PC-9 (cell line): ENCODE results near the gene THEMIS2. TPM values are rescaled to one million over a fixed set of nuclear protein-coding genes. Genes with fewer than 3 reads are reported as not detected.

Source experiments
- BruUV-seq: library from RNA; stranded (reverse); fragments of 400-500 nt; replicated peaks from 2 replicates; lab custom pipeline; 2021; lab: Mats Ljungman, UMichigan
- CTCF ChIA-PET: fragments of 300-600 bp; sonication (Branson Sonifier 250); formaldehyde crosslinking; loops from one replicate; lab custom pipeline; 2022; ENCODE audit warnings: antibody characterized with exemption; lab: Charles Lee
- POLR2A ChIA-PET: fragments of 300-600 bp; sonication (Branson Sonifier 250); formaldehyde crosslinking; loops from one replicate; lab custom pipeline; 2022; ENCODE audit warnings: antibody characterized with exemption; ENCODE audit not compliant: unreplicated experiment; lab: Charles Lee
- DNase-seq, 2 experiments: peaks; one replicate each; pipeline versions ENCODE4 v3.0.0 to v3.0.0-alpha.2; 2015 to 2022; ENCODE audit warnings: mixed read lengths in 1 of 2
- H2AFZ ChIP-seq: fragments of 200-600 bp; sonication (generic); 2 replicates; pipeline ENCODE4 v1.8.1; 2017; ENCODE audit warnings: antibody characterized with exemption
- H3F3A ChIP-seq: fragments of 200-600 bp; sonication (generic); 2 replicates; pipeline ENCODE4 v1.8.1; 2017; ENCODE audit warnings: antibody characterized with exemption, mild to moderate bottlenecking, low read depth; ENCODE audit not compliant: insufficient read depth
- H3K27ac ChIP-seq: fragments of 200-600 bp; sonication (generic); 2 replicates; pipeline ENCODE4 v1.6.1; 2016; ENCODE audit warnings: mixed run types
- H3K27me3 ChIP-seq: fragments of 200-600 bp; sonication (generic); 2 replicates; pipeline ENCODE4 v1.6.1; 2016; ENCODE audit warnings: low read depth, mixed run types; ENCODE audit not compliant: insufficient read depth
- H3K36me3 ChIP-seq: fragments of 200-600 bp; sonication (generic); 2 replicates; pipeline ENCODE4 v1.6.1; 2016; ENCODE audit warnings: low read depth, mixed run types
- H3K4me1 ChIP-seq: fragments of 200-600 bp; sonication (generic); replicated peaks from 2 replicates; pipeline ENCODE4 v1.6.1; 2016; ENCODE audit warnings: mixed run types; ENCODE audit not compliant: insufficient read depth
- H3K4me2 ChIP-seq: fragments of 200-600 bp; sonication (generic); 2 replicates; pipeline ENCODE4 v1.6.1; 2017; ENCODE audit warnings: mixed run types
- H3K4me3 ChIP-seq: fragments of 200-600 bp; sonication (generic); 2 replicates; pipeline ENCODE4 v1.6.1; 2016; ENCODE audit warnings: mixed run types
- H3K79me2 ChIP-seq: fragments of 200-600 bp; sonication (generic); 2 replicates; pipeline ENCODE4 v1.6.1; 2017; ENCODE audit warnings: low read depth, mixed run types
- H3K9me2 ChIP-seq: fragments of 200-600 bp; sonication (generic); 2 replicates; pipeline ENCODE4 v1.8.1; 2017; ENCODE audit warnings: mild to moderate bottlenecking; ENCODE audit not compliant: insufficient read depth
- H3K9me3 ChIP-seq: fragments of 200-600 bp; sonication (generic); 2 replicates; pipeline ENCODE4 v1.8.1; 2016; ENCODE audit warnings: low read depth; ENCODE audit not compliant: insufficient read depth
- H4K20me1 ChIP-seq: fragments of 200-600 bp; sonication (generic); 2 replicates; pipeline ENCODE4 v1.8.1; 2017; ENCODE audit not compliant: insufficient read depth
- CTCF ChIP-seq: fragments of 200-600 bp; sonication (generic); conservative IDR thresholded peaks from 2 replicates; pipeline ENCODE4 v1.6.1; 2017; ENCODE audit warnings: mixed run types, antibody characterized with exemption, mild to moderate bottlenecking, moderate library complexity
- EZH2 ChIP-seq: fragments of 200-600 bp; sonication (generic); IDR thresholded peaks from 2 replicates; pipeline ENCODE4 v1.8.0; 2017; ENCODE audit warnings: antibody characterized with exemption, low read depth
- intact Hi-C: fragments of 100-400 bp; cut with micrococcal nuclease; formaldehyde crosslinking; loops from one replicate; pipeline ENCODE4 v1.10.0; 2022; ENCODE audit not compliant: unreplicated experiment
- total RNA-seq: library from RNA; stranded (reverse); gene quantifications from 2 replicates; pipeline ENCODE4 v1.2.3, GENCODE V29; 2021

THEMIS2 gene
- total RNA-seq, 1 experiment from 2014 or later: 3.1 TPM

- Histone ChIP-seq H4K20me1 (no peaks in the 10 kb centered on the region), H3K4me1 (peaks cover 11% of the 10 kb centered on the region), H3K27ac (no peak overlapping the region), H3K4me2 (no peak overlapping the region), H3K79me2 (no peaks in the 10 kb centered on the region), H3K4me3 (no peak overlapping the region), H2AFZ (no peak overlapping the region), H3F3A (no peaks in the 10 kb centered on the region; the same call in 1 of the 2 replicates), H3K9me3 (no peaks in the 10 kb centered on the region), H3K27me3 (no peaks in the 10 kb centered on the region), H3K9me2 (no peaks in the 10 kb centered on the region), H3K36me3 (no peaks in the 10 kb centered on the region)
- intact Hi-C loops: no loop called here
- CTCF ChIA-PET: interaction anchor here (0.7 kb wide), 1 partner anchor 147 kb away, joined by 3 read pairs; no protein-coding TSS in a partner anchor
- DNase-seq: no peak
- no peak for TF ChIP-seq CTCF
- TF ChIP-seq EZH2: no peak
- BruUV-seq: no TSS peak
- POLR2A ChIA-PET: interaction anchor here (0.6 kb wide), 1 partner anchor 57 kb away, joined by 4 read pairs; no protein-coding TSS in a partner anchor
These were observed 58.8 kb downstream of the THEMIS2 start for GRCh38 chr1:27931184-27931583.

GRCh38 chr1:27931759-27932158, 59.4 kb downstream of the THEMIS2 start:
- no TSS peak for BruUV-seq
- intact Hi-C loops: no loop called here
- Histone ChIP-seq H3K36me3 (no peaks in the 10 kb centered on the region), H2AFZ (no peak overlapping the region), H3K27me3 (no peaks in the 10 kb centered on the region), H3K4me2 (no peak overlapping the region), H3K9me2 (no peaks in the 10 kb centered on the region), H3K4me1 (peaks cover 11% of the 10 kb centered on the region), H3K79me2 (no peaks in the 10 kb centered on the region), H3K27ac (no peak overlapping the region), H3K4me3 (no peak overlapping the region), H4K20me1 (no peaks in the 10 kb centered on the region), H3K9me3 (no peaks in the 10 kb centered on the region), H3F3A (no peaks in the 10 kb centered on the region; the same call in 1 of the 2 replicates)
- ChIA-PET CTCF (interaction anchor here (0.7 kb wide), 2 partner anchors 21 to 146 kb away, joined by 3 read pairs; no protein-coding TSS in a partner anchor), POLR2A (interaction anchor here (0.6 kb wide), 1 partner anchor 57 kb away, joined by 4 read pairs; no protein-coding TSS in a partner anchor)
- TF ChIP-seq CTCF (no peak), EZH2 (no peak)
- no peak for DNase-seq

DNA sequence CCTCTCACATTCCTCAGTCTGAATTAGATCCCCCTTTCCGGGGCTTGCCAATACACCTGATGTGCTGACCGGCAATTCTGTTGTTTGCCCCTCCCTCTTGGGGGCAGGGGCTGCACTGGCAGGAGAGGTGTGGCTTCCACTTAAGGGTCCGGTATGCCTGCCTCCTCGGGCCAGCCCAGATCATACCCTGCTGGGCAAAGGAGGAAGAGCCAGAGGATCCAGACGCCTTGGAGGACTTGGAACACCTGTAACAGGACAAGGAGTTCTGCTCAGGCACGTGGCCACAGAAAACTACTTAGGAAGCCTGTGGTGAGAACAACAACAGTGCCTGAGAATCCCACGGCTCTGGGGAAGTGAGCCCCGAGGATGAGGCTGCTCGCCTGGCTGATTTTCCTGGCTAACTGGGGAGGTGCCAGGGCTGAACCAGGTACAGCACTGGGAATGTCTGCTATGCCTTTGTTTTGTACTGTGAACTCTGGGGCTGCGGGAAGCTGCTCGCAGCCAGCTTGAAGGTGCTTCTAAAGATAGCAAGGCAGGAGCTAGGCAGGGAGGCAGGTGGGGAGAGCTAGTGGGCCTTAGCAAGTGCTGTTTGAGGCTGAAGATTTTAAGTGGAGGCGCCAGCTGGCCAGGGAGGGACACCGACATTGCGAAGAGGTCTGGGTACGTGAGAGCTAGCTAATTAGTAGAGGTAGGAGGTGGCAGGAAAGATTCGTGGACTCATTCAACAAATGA, 62.6 kb downstream of the THEMIS2 start, which contains the start of gene SMPDL3B:
SMPDL3B (plus strand) TSS at position 183 of the 732 bp plus-strand sequence; CDS start at position 367, 184 bp downstream.
- intact Hi-C loops: no loop called here
- Histone ChIP-seq H4K20me1 (no peaks in the 10 kb centered on the region), H3K9me3 (no peaks in the 10 kb centered on the region), H3K4me1 (peaks cover 11% of the 10 kb centered on the region), H2AFZ (peak within 1 kb of the TSS; percentile 87), H3K27me3 (no peaks in the 10 kb centered on the region), H3F3A (no peaks in the 10 kb centered on the region; the same call in 1 of the 2 replicates), H3K4me2 (peak within 1 kb of the TSS; percentile 79), H3K4me3 (peak within 1 kb of the TSS; percentile 58), H3K36me3 (no peaks in the 10 kb centered on the region), H3K27ac (peak within 1 kb of the TSS; percentile 14; the same call in 1 of the 2 replicates), H3K9me2 (no peaks in the 10 kb centered on the region), H3K79me2 (no peaks in the 10 kb centered on the region)
- CTCF ChIA-PET: interaction anchor here (0.7 kb wide), 1 partner anchor 182 kb away, joined by 5 read pairs; no protein-coding TSS in a partner anchor
- BruUV-seq: TSS peak; percentile 78
- POLR2A ChIA-PET: interaction anchor here (0.6 kb wide), 1 partner anchor 35 kb away, joined by 8 read pairs; no protein-coding TSS in a partner anchor
- TF ChIP-seq EZH2: no peak
- TF ChIP-seq CTCF: peak; percentile 31; the same call in 1 of the 2 replicates
- DNase-seq: peak; percentile 73 to 81
